Fibroblast of upper back skin (primary cell): ENCODE results near the gene COL5A2.
A peak's percentile ranks its signal among the peaks of the same experiment; 100 is the strongest.

Experiments
- DNase-seq: peaks from one replicate; pipeline ENCODE4 v3.0.0-alpha.2; 2013

COL5A2 gene

DNA sequence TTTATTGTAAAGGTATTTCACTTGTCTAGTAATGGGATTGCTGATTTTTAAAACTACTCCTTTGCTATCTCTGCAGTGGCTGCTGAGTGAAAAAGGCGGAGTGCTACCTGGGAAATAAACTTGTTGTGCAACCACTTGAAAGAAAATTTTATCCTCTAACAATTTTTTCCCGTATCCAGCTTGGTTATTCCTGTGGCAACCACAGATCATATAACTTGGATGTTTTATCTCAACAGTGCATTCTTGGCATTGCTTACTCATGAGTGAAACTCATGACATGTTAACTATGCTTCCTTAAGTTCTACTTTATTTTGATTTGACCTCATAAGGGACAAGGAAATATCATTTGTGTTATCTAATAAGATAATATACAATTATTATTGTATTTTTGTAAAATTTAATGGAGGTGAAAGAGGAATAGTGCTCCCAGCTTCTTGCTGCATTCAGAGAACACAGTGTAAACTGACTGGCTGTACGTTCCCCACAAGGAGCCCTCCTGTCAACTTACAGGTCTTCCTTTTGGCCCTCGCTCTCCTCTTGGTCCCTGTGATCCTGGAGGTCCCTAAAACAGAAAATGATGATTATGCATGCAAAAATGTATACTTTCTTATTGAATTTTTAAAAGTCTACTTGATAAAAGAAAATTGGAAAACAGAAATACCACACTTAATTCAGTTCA is 82.7 kb downstream of the COL5A2 start:
- peak; percentile 93 for DNase-seq

DNA sequence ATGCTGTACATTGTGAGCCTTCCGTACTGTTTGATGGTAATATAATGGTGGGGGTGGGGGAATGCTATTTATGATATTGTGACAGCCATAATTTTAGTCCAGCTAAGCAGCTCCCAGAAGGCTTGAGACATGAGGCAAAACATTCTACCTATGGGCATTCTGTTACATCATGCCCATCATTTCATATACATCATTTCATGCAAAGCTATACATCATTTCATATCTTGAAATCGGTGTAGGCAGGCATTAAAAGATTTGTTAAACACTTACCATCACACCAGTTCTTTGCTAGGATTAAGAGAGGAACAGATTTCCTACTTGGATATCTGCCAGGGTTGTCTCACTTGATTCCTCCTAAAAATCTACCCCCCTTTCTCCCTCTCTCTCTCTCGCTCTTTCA is 84.5 kb downstream of the COL5A2 start:
- no peak for DNase-seq

DNA sequence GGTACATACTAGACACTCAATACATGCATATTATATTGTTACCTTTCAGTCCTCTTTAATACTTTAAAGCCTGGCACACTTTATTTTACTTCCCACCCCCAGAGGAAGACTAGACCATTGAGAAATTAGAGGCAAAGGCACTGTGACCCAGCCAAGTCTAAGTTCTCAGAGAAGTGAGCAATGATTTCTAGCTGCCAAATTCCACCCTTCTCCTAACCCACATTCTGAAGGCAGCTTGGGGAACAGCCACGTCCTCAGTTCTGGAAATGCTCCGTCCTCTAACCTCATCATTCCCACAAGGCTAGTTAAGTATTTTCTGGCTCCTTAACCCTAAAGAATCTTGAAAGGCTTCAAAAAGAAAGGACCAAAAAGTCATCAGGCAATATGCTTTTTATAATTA is 86.6 kb downstream of the COL5A2 start:
- peak; percentile 88 for DNase-seq

- no peak for DNase-seq
These were observed 88.3 kb downstream of the COL5A2 start for GRCh38 chr2:189091253-189091652.

- DNase-seq = peak; percentile 69
These were observed 90.9 kb downstream of the COL5A2 start for GRCh38 chr2:189088591-189089205.

GRCh38 chr2:189086710-189087109 is 92.9 kb downstream of the COL5A2 start:
- peak; percentile 92 for DNase-seq

- no peak for DNase-seq
These were observed 93.3 kb downstream of the COL5A2 start for GRCh38 chr2:189086250-189086649.

- no peak for DNase-seq
These were observed 96.0 kb downstream of the COL5A2 start for GRCh38 chr2:189083606-189084005.

GRCh38 chr2:189083106-189083505 is 96.5 kb downstream of the COL5A2 start:
- DNase-seq = no peak

- DNase-seq = peak; percentile 69
These were observed 97.1 kb downstream of the COL5A2 start for GRCh38 chr2:189082376-189082975.

GRCh38 chr2:189076572-189076971 is 103.0 kb downstream of the COL5A2 start:
- peak; percentile 37 for DNase-seq

DNA sequence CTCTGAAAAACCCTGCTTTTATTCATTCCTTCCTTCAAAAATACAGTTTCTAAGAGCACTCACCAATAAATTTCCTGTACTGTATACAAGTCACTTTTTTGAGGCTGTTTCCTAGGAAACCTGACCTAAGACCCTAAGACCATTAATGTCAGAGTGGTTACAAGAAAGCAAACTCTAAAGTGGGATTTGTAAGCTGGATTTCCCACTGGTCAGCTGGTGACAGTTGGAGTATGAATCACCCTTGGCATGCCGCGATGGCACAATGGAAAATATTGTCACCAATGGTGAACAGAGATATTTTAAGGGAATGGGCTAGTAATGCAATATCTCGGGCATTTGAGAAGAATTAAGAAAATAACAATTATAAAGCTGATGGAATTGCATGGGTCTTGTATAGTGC is 103.4 kb downstream of the COL5A2 start:
- no peak for DNase-seq

GRCh38 chr2:189074506-189074905 is 105.1 kb downstream of the COL5A2 start:
- DNase-seq = peak; percentile 42

DNA sequence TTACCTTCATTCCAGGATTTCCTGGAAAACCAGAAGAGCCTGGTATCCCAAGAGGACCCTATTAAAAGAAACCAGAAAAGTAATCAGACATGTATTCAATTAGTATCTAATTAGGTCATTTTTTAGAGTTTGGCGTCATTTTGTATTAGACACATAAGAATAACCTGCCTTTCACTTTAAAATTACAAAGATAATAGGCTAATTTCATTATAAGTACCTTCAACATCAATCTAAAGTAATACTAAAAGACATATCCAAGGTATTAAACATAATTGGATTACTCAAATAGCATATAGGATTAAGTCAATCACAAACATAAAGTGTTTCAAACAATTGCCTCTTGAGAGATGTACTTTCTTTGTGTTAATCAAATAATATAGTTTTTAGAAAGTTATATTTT is 107.5 kb downstream of the COL5A2 start:
- no peak for DNase-seq

DNA sequence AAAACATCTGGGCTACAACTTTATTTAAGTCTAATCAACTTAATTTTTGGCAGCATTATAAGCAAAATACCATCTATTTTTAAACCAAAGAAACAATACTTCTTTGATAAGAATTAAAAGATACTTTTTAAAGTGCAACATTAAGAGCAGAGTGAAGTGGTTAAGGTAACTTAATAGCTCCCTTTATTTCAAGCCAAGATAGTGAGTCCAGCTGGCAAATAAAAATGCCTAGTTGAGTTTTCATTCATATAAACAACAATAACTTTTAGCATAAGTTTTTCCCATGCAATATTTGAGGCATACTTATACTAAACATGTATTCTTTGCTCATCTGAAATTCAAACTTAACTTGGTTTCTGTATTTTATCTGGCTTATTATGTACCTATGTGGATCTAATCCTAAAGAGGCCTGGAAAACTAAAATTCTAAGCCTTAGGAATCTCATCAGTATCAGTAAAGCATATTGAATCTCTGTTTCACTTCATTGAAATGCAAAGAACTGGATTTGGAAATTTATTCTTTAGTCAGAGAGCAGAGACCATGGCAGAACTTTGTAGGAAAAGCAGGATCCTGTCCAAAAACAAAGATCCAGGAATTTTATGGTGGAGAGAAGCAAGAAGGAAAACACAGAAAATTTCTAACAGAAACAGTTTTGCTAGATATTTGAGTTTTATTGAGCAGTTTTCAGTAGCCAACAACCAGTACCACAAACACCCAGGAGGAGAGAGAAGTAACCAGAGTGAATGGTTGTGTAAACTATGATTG is 109.5 kb downstream of the COL5A2 start:
- no peak for DNase-seq

- DNase-seq = no peak
These were observed 113.5 kb downstream of the COL5A2 start for GRCh38 chr2:189066037-189066436.

DNA sequence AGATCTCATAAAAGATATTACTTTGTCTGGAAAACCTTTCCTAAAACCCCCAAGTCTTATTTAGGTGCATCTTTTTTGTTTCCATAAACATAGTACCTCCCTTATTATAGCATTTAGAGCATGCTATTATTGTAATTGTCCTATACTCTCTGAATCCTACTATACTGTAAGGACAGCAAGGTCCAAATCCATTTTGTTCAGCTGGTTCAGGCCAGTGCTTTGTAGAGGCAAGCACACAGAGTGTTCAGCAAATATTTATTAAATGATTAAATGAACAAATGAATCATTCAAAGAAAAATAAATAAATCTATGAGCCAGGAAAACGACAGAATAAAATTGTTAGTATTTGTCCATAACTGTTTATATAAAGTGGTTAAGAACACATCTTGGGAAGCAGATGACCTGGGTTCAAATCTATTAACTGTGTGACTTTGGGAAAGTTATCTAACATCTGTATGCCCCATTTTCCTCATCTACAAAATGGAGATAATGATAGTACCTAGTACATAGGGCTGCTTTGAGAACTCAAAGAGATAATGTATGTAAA is 119.4 kb downstream of the COL5A2 start:
- DNase-seq = no peak

DNA sequence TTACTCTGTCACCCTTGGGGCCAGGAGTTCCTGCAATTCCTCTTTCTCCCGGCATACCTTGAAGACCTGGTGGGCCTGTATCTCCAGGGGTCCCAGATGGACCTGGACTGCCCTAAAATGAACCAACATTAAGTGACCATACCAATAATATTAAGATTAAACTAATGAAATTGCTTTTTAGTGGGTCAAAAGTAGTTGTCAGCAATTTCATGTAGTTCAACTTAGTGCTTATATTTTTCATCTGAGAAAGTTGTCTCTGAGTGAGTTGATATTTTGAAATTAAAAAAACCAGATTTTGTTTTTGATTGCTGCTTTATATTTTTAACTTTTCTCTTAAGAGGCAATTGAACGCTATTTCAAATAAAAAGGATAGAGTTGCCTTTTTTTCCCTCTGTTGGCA is 122.2 kb downstream of the COL5A2 start:
- DNase-seq = no peak

DNA sequence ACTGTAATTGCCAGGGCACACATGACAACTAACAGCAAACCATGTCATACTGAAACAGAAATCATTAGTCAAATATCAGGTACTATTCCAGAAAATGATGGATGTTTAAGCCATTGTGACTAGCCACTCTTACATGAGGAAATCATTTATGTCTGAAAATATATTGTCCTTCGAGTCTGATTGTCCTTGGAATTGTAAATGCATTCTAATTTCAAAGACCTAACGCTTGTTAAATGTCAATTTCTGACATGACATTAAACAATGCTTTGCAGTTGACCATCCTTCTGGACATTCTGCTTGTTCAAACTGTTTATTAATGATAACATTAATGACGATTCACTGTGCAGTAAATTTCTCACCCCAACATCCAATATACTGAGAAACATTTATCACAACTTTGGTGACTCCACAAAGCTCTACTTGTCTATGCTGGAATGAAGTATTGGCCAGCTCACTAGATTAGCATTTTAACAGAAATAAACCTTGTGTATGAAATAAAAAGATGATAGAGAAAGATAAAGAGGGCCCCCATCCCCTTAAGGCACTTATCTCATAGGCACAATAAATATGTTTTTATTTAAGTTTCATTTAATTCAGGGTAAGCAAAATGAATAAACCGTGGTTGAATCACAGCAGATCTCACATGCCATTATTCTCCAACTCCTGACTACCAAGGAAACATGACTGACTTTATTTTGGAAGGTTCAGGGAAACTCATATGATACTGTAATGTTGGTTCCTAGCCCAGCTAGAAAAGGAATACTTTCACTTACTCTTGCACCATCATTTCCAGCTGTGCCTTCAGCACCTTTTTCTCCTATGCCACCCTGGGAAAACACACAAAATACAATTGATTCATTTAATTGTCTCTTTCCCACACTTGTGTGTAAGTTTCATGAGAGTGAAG is 123.1 kb downstream of the COL5A2 start:
- peak; percentile 24 for DNase-seq

- DNase-seq = no peak
These were observed 129.3 kb downstream of the COL5A2 start for GRCh38 chr2:189050165-189050712.

DNA sequence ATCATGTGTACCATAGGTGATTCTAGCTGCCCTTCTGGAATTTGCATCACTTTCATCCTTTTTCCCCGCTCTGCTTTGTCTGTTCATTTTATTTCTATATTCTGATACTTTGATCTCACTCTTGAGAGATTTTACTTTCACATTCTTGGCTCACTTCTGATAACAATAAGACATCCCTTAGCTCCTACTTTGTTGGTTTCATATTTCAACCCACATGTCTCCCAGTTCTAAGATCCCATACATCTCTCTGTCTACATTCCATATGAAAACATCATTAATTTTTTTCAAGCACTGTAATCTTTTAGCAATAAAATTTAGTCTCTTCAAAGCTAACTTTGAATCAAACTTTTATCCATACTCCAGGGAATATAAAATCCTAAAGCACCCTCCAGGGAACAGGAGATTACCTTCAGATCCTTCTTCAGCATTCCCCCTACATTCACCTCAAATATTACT is 129.8 kb downstream of the COL5A2 start:
- DNase-seq = peak; percentile 78

DNA sequence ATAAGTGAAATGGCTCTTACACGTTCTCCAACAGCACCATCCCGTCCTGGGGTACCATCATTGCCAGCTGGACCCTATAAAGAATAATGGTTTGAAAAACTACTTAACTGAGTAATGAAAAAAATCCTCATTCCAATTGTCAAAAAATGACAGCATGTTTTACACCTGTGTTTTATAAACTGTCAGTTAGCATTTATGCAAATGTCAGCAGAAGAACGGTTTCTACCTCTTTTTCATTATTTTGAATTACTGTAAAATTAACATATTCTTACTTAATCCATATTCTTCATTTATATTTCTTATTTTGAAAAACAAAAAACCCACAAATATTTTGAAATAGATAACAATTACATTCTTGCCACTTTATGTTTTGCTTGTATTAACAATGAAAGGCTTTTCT is 131.4 kb downstream of the COL5A2 start:
- no peak for DNase-seq
